Measurements from ENCODE around the gene FRMD6.

GRCh38 chr14:51776102-51776894 is 124.6 kb downstream of the FRMD6 start:
- TF ChIP-seq CTCF (IDR thresholded peaks at IDR 0.05; ENCODE audit: insufficient read depth, low read length, poor library complexity, severe bottlenecking) (peak; percentile 59), EZH2phosphoT487 (conservative IDR thresholded peaks at IDR 0.05; ENCODE audit: low read length) (no peak)
